NCI-H2196 treated with DMSO at 0.1 percent for 48 hours (cell line): Measurements from ENCODE around the gene GLRA2.
"Not testable (repeated sequence)": the region's sequence is repeated elsewhere in the genome, so short reads cannot be mapped to it uniquely, and the experiment has no call there.

Experiments
- DNase-seq: peaks from one replicate; lab custom pipeline; 2025; ENCODE audit not compliant: unreplicated experiment; lab: John Stamatoyannopoulos, UW

GLRA2 gene

DNA sequence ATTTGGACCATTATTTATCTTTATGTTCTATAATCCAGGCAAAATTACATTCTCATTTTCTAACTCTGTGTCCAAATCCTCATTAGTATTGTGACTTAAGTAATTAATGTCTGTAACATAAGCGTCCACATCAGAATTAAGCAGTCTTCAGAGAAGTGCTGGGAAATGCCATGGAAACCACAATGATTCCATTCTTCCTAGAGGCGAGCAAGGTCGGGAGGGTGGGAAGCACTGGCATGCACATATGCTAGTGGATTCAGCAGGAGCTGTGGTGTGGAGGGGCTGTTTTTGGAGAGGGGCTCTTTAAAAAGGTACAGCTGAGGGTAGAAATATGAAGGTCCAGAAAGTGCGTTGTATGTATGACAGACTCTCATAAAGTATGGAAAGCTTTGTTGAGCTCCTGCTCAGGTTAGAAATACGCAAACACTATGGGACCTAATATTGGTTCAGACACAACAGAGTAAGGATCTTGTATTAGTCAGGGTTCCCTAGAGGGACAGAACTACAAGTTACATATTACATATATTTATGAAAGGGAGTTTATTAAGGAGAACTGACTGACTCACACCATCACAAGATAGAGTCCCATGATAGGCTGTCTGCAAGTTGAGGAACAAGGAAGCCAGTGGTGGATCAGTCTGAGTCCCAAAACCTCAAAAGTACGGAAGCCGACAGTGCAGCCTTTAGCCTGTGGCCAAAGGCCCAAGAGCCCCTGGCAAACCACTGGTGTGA, 61.5 kb downstream of the GLRA2 start:
- no peak for DNase-seq

- no peak for DNase-seq
Observed at GRCh38 chrX:14591976-14592375, 62.6 kb downstream of the GLRA2 start.

DNA sequence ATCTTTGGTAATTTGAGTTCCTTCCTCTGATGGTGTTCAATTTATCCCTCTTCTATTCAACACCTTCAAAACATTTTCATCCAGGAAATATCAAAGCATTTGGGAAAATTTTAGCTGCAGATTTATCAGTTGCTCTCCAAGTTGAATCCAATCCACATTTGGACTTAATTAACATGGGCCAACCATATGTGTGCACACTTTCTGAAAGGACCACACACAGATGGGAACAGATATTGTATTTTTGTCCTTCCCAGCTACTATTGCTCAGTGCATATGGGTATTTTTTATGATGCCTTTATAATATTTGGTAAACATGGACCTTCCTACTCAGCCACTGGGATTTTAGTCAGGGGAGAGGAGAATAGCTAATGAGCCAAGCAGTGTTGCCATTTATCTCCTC, 65.2 kb downstream of the GLRA2 start:
- no peak for DNase-seq

DNA sequence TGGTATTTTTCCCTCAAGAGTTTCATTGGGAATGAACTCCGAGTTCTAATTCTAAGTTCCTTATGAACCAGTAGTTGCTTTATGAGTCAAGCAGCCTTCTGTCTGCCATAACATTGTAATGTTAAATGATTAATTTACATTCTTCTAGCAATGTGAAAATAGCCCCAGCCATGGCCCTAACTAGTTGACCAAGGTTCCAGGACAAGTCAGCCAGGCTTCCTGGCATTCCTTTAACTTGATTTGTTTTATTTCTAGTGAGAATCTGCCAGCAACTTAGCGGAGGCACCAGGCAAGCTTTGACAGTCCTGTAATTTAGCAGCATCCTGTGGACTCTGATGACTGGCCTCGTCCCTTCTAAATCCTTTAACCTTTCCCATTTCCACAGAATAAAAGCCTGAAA, 69.0 kb downstream of the GLRA2 start:
- no peak for DNase-seq

DNA sequence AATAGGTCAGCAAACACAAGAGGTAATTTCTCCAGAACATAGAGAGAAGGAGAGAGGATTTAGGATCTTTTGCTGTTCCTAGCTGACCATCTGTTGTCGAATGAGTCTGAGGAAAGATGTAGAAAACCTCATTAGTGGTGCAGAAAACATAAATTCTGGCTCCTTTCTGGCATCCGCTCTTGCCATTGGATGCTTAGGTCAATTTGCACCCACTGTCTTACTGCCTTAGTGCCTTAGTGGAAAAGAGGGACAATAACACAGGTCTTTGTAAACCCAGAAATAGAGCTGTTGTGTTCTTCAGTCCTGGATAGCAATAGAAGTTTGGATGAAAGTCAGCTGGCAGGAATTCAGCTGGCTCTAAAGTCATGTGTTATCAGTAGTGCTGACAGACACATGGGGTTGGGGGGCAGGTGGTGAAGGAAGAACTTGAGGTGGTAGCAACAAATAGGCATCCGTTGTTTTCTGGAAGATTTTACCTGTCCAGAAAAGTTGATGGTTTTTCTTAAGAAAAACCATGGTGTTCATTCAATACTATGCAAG, 78.2 kb downstream of the GLRA2 start:
- no peak for DNase-seq

GRCh38 chrX:14612450-14612849, 83.1 kb downstream of the GLRA2 start:
- not testable (repeated sequence) for DNase-seq

DNA sequence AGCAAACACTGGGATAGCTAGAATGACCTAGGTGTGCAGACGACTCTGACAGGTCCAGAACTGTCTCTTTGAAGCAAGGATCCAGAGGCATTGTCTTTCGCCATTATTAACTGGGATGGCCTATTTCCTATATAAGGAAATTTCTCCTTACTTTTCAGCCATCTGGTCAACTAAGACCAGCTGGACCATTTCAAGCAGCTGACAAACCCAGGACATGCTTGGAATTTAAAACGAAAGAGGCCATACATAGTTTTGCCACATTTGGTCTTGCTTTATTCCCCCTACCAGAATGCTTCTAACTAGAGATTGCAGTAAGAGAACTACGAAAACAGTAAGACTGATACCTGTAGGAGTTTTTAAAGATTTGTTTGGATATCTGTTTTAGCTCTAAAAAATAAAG, 87.0 kb downstream of the GLRA2 start:
- DNase-seq: no peak

GRCh38 chrX:14616836-14617235, 87.5 kb downstream of the GLRA2 start:
- no peak for DNase-seq

- DNase-seq: no peak
Observed at GRCh38 chrX:14618177-14618965, 89.0 kb downstream of the GLRA2 start.

DNA sequence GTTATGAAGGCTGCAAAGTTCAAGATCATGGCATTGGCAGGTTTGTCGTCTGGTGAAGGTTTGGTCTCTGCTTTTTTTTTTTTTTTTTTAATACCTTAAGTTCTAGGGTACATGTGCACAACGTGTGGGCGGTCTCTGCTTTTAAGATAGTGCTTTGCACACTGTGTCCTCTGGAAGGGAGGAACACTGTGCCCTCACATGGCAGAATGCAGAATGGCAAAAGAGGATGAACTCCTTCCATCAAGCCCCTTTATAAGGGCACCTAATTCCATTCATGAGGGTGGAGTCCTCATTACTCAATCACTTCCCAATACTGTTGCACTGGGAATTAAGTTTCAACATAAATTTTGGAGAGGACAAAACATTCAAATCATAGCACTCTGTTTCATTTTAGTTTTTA, 101.4 kb downstream of the GLRA2 start:
- DNase-seq: no peak

DNA sequence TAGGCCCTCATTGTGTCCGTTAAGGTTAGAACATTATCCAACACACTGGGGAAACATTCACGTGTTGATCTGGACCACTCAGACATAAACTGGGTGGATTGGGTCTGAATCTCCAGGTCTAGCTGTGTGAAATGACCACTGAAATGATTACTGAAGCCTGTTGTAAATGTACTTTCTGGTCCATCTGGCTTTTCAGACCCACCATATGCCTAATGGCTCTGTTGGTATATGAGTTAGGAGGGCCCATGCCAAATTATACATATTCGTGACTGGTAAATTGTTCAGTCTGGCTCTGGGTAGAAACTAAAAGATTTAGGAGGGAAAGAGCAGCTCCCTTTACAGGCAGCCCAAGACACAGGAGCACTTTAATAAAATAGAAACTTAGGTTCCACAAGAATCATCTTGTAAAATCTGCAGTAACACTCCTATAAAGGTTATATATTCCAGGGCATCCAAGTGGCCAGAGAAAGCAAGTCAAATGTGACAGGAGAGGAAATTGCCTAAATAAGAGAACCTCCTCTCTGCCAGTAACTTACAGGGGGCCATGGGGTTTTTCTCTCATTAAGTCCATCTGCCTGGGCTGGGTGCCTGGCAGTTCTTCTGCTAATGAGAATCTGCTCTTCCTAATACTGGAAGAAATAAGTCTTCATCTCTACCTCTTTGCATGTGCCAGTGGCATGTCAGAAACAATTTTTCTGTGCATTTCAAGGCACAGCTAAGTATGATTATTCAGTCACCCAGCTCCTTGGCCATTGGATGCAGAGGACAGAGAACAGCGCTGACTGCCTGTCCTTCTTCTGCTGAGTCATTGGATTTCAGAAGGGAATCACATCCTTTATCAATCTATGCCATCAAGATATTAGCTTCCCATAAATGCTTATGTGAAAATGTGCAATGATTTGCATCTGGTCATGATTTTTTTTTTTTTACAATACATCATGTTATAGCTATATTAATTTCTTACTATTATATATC, 112.6 kb downstream of the GLRA2 start:
- no peak for DNase-seq

GRCh38 chrX:14660970-14661369, 131.6 kb downstream of the GLRA2 start:
- DNase-seq: no peak

DNA sequence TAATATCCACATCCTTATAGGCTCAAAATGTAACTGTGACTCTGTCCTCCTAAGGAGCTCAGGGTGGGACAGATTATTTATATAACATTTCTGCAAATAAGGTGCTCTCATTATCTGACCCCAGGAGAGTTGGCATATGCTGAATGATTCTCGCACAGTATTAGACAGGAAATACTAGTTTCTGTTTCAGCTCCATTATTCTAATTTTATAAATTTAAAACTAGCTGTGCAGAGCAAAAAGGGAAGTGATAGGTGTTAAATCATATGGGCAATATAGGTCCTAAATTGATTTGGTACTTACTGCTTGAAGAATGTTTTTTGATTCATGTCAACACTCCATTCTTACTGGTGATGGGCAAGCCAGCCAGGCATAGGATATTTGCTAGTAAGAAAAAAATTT, 141.5 kb downstream of the GLRA2 start:
- DNase-seq: no peak

GRCh38 chrX:14672611-14673172, 143.4 kb downstream of the GLRA2 start:
- DNase-seq: no peak

- no peak for DNase-seq
Observed at GRCh38 chrX:14673236-14673635, 143.9 kb downstream of the GLRA2 start.

DNA sequence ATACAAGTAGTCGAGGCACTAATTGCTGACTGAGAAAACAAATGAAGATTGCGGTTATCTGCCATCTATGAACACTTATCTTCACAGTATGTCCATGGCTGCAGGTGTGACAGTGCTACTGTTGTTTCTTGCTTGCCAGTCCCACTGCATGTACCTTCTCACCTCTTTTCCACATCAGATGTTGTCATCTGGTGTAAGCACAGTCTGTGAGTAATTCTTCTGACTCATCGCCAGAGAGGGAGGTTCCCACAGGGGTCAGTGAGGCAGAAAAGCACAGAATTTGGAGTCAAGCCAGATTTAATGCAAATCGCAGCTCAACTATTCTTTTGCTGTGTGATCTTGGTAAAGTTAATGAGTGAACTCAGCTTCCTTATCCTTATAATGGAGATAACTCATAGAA, 144.4 kb downstream of the GLRA2 start:
- DNase-seq: no peak

GRCh38 chrX:14675500-14675899, 146.2 kb downstream of the GLRA2 start:
- DNase-seq: no peak

DNA sequence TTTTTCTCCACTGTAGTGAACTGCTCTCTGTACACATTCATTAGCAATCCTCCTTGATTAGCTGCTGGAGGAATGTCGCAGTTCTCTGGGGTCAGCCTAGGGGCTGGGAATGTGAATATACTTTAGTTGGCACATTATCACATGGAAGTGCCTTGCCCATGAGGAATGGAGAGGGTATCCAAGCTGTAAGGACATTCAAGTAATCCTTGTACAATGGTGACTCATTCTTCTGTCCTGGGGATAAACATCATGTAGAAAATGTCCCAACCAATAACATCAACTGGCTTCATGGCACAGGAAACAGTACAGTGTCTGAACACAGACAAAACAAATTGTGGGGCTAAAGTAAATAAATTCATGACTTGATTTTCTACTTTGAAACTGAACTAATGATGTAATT, 147.1 kb downstream of the GLRA2 start:
- DNase-seq: no peak

DNA sequence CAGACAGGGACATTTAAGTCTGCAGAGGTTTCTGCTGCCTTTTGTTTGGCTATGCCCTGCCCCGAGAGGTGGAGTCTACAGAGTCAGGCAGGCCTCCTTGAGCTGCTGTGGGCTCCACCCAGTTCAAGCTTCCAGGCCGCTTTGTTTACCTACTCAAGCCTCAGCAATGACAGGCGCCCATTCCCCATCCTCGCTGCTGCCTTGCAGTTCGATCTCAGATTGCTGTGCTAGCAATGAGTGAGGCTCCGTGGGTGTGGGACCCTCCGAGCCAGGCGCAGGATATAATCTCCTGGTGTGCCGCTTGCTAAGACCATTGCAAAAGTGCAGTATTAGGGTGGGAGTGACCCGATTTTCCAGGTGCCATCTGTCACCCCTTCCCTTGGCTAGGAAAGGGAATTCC, 159.0 kb downstream of the GLRA2 start:
- not testable (repeated sequence) for DNase-seq

GRCh38 chrX:14690553-14690952, 161.2 kb downstream of the GLRA2 start:
- no peak for DNase-seq

DNA sequence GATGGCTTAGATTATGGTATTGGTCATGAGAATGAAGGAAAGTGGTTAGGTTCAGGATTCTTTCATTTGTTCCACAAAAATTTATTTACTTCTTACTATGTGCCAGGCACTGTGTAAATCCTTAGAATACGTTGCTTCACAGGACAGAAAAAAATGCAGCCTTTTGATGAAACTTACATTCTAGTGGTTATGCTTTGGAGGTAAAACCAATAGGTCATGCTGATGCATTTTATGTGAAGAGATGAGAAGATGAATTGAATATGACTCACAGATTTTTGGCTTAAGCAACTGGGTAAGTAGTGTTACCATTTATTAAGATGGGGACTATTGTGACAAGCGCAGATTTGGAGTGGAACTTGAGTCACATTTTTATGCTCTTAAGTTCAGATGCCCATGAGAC, 165.3 kb downstream of the GLRA2 start:
- no peak for DNase-seq
